ENCODE measurements around the gene HOXA4. TPM values are rescaled to one million over a fixed set of nuclear protein-coding genes. Genes with fewer than 3 reads are reported as not detected.

The HOXA4 gene
- polyA plus RNA-seq, 1 donor (not counting 4 experiments of a cell fraction or from before 2014, with no cell fraction given), result 1.5 TPM

DNA sequence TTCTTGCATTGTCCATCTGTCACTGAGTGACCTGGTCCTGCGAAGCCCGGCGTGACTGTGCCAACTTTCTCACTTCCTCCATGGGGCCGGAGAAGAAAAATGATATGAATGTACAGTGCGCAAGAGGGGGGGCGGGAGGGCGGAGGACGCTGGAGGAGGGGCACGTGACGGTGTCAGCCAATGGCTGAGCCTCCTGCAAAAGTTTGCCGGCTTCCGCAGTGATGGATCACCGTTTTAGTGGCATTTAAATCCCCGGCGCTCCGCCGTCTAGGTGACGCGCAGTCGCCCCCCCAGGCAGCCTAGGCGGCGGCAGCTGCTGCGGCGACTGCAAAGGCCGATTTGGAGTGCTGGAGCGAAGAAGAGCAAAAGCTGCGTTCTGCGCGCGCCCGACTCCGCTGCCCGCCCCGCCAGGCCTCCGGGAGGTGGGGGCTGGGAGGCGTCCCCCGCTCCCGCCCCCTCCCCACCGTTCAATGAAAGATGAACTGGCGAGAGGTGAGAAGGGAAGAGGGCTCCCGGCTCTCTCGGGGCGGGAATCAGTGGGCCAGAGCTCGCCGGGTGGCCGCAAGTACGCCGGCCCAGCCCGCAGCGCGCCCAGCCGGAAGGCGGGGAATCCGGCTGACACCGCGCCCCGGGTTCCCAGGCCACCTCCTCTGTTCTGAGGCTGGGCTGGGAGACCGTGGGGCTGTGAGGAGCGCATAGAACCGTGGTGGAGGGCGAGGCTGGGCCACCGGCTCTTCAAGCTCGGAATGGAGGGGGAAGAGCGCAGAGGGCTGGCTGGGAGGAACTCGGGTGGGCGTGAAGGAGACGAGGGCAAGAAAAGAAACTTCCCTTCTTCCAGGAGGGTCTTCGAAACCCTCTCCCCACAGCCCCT is 34.4 kb downstream of the HOXA4 start, which contains the start of gene HOXA1:
Gene HOXA1 (minus strand): TSS at position 104 of the 871 bp plus-strand sequence. CDS start 88 bp downstream, at position 16.
- dilution Hi-C loops (cut with MboI; ENCODE audit: extremely low pct_ligation_motif_present, low sequenced_read_pairs), result loop anchor here (25.0 kb wide), 1 partner anchor 234 kb away; the partner anchor contains the start of gene SKAP2
- FAIRE-seq (no peak), DNase-seq (ENCODE audit: low read depth, low spot score) (peak; percentile 78)
- H3K36me3 ChIP-seq (ENCODE audit: control insufficient read depth in 2 of 2, extremely low read depth in 1 of 2, insufficient read depth in 2 of 2, low read length in 2 of 2), result peaks cover 3 to 14% of the 10 kb centered on the region in 2 experiments
- peaks cover 71% of the 10 kb centered on the region for H3K79me2 ChIP-seq (ENCODE audit: control insufficient read depth, insufficient read depth, low read length)
- peaks cover 29% of the 10 kb centered on the region for H3K4me1 ChIP-seq (ENCODE audit: control insufficient read depth, extremely low read depth, insufficient read depth, low read length)
- no peaks in the 10 kb centered on the region for H3K27me3 ChIP-seq (ENCODE audit: control insufficient read depth, extremely low read depth, insufficient read depth, low read length)
- H3K9ac ChIP-seq (ENCODE audit: control insufficient read depth, extremely low read depth, insufficient read depth, low read length), result peak within 1 kb of the TSS; percentile 97
- H3K4me3 ChIP-seq (ENCODE audit: control insufficient read depth in 2 of 3, extremely low read depth in 1 of 3, insufficient read depth in 2 of 3, low read depth in 1 of 3, low read length in 3 of 3), result peak within 1 kb of the TSS; percentile 83 to 96 (median 89)
- H3K9me3 ChIP-seq (ENCODE audit: control insufficient read depth, low read depth, low read length), result no peaks in the 10 kb centered on the region
- peak within 1 kb of the TSS; percentile 88 for H2AFZ ChIP-seq (ENCODE audit: control insufficient read depth, low read length)
- TF ChIP-seq, protein P1, sequence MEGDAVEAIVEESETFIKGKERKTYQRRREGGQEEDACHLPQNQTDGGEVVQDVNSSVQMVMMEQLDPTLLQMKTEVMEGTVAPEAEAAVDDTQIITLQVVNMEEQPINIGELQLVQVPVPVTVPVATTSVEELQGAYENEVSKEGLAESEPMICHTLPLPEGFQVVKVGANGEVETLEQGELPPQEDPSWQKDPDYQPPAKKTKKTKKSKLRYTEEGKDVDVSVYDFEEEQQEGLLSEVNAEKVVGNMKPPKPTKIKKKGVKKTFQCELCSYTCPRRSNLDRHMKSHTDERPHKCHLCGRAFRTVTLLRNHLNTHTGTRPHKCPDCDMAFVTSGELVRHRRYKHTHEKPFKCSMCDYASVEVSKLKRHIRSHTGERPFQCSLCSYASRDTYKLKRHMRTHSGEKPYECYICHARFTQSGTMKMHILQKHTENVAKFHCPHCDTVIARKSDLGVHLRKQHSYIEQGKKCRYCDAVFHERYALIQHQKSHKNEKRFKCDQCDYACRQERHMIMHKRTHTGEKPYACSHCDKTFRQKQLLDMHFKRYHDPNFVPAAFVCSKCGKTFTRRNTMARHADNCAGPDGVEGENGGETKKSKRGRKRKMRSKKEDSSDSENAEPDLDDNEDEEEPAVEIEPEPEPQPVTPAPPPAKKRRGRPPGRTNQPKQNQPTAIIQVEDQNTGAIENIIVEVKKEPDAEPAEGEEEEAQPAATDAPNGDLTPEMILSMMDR (optimal IDR thresholded peaks at IDR 0.05 in 1 of 3, IDR thresholded peaks at IDR 0.05 in 1 of 3, conservative IDR thresholded peaks at IDR 0.05 in 1 of 3; ENCODE audit: extremely low read depth in 1 of 3, insufficient read depth in 2 of 3, low read length in 3 of 3), result peak in 1 of 3 experiments; percentile 46
- TF ChIP-seq EZH2 (IDR thresholded peaks at IDR 0.05; ENCODE audit: low read length), result no peak
- H3K4me2 ChIP-seq (ENCODE audit: control insufficient read depth, extremely low read depth, insufficient read depth, low read depth, low read length), result peak within 1 kb of the TSS; percentile 97
- peak within 1 kb of the TSS; percentile 97 for H3K27ac ChIP-seq (ENCODE audit: control insufficient read depth, insufficient read depth, low read length)
- no peaks in the 10 kb centered on the region for H3K9me1 ChIP-seq (ENCODE audit: control insufficient read depth, extremely low read depth, insufficient read depth, low read length)
- H4K20me1 ChIP-seq (ENCODE audit: control insufficient read depth, extremely low read depth, insufficient read depth, low read length), result no peaks in the 10 kb centered on the region

DNA sequence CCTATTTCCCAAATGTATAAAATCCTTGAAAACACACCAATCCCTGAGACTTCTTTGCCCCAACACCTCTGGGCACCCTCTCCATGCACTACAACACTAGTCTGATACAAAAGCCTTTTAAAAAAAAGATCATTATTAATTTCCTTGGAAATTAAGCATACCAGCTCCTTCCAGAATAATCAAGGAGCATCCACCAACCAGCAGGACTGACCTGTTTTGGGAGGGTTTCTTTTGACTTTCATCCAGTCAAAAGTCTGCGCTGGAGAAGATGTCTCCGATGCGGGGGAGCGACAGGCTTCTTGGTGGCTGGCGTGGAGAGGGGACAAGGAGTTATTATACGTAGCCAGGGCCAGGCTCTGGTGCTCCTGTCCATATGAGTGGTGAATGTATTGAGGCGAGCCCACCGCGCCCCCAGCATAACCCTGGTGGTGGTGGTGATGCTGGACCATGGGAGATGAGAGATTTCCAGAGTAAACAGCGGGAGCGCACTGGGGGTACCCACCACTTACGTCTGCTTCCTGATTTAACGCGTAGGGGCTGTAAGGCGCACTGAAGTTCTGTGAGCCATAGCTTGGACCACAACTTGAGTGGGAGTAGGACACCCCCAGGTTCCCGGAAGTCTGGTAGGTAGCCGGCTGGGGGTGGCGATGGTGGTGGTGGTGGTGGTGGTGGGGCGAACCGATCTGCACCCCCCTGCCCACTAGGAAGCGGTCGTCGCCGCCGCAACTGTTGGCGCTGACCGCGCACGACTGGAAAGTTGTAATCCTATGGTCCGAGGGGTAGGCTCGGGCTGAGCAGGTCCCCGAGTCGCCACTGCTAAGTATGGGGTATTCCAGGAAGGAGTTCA is 35.3 kb downstream of the HOXA4 start:
- peaks cover 62% of the 10 kb centered on the region for H3K79me2 ChIP-seq (ENCODE audit: control insufficient read depth, insufficient read depth, low read length)
- peaks cover 20% of the 10 kb centered on the region for H3K4me1 ChIP-seq (ENCODE audit: control insufficient read depth, extremely low read depth, insufficient read depth, low read length)
- no peaks in the 10 kb centered on the region for H3K9me3 ChIP-seq (ENCODE audit: control insufficient read depth, low read depth, low read length)
- no peaks in the 10 kb centered on the region for H3K27me3 ChIP-seq (ENCODE audit: control insufficient read depth, extremely low read depth, insufficient read depth, low read length)
- peak overlapping the region; percentile 83 to 96 (median 89) for H3K4me3 ChIP-seq (ENCODE audit: control insufficient read depth in 2 of 3, extremely low read depth in 1 of 3, insufficient read depth in 2 of 3, low read depth in 1 of 3, low read length in 3 of 3)
- no peak for DNase-seq (ENCODE audit: low read depth, low spot score)
- no peak for FAIRE-seq
- H2AFZ ChIP-seq (ENCODE audit: control insufficient read depth, low read length), result peak overlapping the region; percentile 88
- dilution Hi-C loops (cut with MboI; ENCODE audit: extremely low pct_ligation_motif_present, low sequenced_read_pairs), result loop anchor here (25.0 kb wide), 1 partner anchor 233 kb away; the partner anchor contains the start of gene SKAP2
- H3K9ac ChIP-seq (ENCODE audit: control insufficient read depth, extremely low read depth, insufficient read depth, low read length), result peak overlapping the region; percentile 97
- TF ChIP-seq, protein P1 (optimal IDR thresholded peaks at IDR 0.05 in 1 of 3, IDR thresholded peaks at IDR 0.05 in 1 of 3, conservative IDR thresholded peaks at IDR 0.05 in 1 of 3; ENCODE audit: extremely low read depth in 1 of 3, insufficient read depth in 2 of 3, low read length in 3 of 3), result no peak
- no peak for TF ChIP-seq EZH2 (IDR thresholded peaks at IDR 0.05; ENCODE audit: low read length)
- H3K36me3 ChIP-seq (ENCODE audit: control insufficient read depth in 2 of 2, extremely low read depth in 1 of 2, insufficient read depth in 2 of 2, low read length in 2 of 2), result peaks cover 3 to 5% of the 10 kb centered on the region in 2 experiments
- H3K9me1 ChIP-seq (ENCODE audit: control insufficient read depth, extremely low read depth, insufficient read depth, low read length), result no peaks in the 10 kb centered on the region
- H3K4me2 ChIP-seq (ENCODE audit: control insufficient read depth, extremely low read depth, insufficient read depth, low read depth, low read length), result peak overlapping the region; percentile 82
- no peaks in the 10 kb centered on the region for H4K20me1 ChIP-seq (ENCODE audit: control insufficient read depth, extremely low read depth, insufficient read depth, low read length)
- H3K27ac ChIP-seq (ENCODE audit: control insufficient read depth, insufficient read depth, low read length), result peak overlapping the region; percentile 65
